Epithelial cell of proximal tubule (primary cell): ENCODE measurements around the gene CLEC12A. TPM values are rescaled to one million over a fixed set of nuclear protein-coding genes. Genes with fewer than 3 reads are reported as not detected.

ENCODE experiments used
- DNase-seq: peaks from one replicate; pipeline ENCODE4 v3.0.0-alpha.2; 2011; ENCODE audit warnings: low read depth
- H3K4me3 ChIP-seq: 2 replicates; pipeline ENCODE4 v1.5.1; 2011; ENCODE audit warnings: low read depth, mild to moderate bottlenecking, low read length
- total RNA-seq: library from RNA; depleted of rRNA; stranded (reverse); fragments of >200 nt; gene quantifications from 2 replicates; pipeline ENCODE4 v1.2.3, GENCODE V29; 2015
- TF ChIP-seq, protein P1 (sequence below): conservative IDR thresholded peaks from 2 replicates; pipeline ENCODE4 v1.5.1; 2012; ENCODE audit warnings: low read depth, mild to moderate bottlenecking, low read length

The CLEC12A gene
- total RNA-seq, 1 donor from 2014 or later, result not detected

DNA sequence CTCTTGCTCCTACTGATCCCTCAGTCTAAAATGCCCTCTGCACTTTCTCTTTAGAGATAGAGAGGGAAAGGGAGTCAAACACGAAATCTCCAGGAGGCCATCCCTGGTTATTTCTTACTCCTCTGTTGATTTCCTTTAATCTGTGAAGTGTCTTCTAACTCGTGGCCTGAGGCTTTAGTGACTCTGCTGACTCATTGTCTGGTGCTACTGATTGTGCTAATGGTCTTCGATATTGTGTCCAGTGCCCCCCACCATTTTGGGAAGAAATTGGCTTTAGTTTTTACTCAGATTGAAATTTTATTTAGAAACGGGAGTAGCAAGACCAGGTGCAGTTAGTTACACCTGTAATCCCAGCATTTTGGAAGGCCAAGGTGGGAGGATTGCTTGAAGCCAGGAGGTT, 60.1 kb downstream of the CLEC12A start:
- no peak for DNase-seq

DNA sequence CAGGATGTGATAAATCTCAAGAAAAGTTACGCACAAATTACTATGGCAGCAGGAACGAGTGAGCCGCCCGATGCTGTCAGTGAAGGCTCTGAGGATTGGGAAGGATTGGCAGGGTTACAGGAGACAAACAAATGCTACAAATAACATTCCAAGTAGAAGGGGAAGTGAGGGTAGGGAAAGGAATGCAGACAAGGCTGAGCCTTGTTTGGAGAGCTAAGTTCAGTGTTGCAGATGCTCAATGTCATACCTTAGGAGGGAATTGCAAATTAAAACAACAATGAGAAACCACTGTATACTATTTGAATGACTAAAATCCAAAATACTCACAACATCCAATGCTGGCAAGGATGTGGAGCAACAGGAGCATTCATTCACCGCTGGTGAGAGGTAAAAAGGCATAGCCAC, 60.6 kb downstream of the CLEC12A start:
- H3K4me3 ChIP-seq, result no peak overlapping the region
- TF ChIP-seq, protein P1, sequence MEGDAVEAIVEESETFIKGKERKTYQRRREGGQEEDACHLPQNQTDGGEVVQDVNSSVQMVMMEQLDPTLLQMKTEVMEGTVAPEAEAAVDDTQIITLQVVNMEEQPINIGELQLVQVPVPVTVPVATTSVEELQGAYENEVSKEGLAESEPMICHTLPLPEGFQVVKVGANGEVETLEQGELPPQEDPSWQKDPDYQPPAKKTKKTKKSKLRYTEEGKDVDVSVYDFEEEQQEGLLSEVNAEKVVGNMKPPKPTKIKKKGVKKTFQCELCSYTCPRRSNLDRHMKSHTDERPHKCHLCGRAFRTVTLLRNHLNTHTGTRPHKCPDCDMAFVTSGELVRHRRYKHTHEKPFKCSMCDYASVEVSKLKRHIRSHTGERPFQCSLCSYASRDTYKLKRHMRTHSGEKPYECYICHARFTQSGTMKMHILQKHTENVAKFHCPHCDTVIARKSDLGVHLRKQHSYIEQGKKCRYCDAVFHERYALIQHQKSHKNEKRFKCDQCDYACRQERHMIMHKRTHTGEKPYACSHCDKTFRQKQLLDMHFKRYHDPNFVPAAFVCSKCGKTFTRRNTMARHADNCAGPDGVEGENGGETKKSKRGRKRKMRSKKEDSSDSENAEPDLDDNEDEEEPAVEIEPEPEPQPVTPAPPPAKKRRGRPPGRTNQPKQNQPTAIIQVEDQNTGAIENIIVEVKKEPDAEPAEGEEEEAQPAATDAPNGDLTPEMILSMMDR, result no peak
- no peak for DNase-seq

More for the DNA sequence above, 60.1 kb downstream of the CLEC12A start:
- no peak overlapping the region for H3K4me3 ChIP-seq
- TF ChIP-seq, protein P1, result no peak

DNA sequence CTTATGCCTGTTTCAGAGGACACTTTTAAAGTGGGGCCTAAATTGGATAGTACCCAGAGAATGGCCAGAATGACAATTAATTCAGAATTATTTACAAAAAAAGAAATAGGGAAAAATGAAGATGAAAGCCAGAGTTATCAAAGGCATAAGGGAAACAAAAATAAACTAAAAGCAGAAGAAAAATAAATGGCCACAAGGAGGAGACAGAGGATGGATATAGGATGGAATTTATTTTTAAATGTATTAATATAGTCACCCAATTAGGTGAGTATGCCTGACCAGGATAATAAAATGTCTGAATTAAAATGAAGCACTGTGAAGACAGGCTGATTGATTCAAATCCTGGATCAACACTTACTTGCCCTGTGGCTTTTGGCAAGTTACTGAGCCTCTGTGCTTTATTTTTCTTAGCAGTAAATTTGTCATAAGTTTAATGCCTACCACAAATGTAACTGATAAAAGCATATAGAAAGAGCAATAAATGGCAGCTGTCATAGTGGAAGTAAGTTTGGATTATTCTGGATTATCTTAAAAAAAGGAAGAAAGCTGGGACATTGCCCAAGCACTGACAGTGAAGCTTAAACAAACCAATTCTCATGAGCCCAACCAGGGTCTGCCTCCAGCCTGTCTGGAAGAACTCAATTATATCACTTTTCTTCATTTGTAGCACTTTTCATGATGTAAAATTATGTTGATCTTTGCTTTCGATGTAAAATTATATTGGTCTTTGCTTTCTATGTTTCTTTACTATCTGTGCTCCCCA, 62.8 kb downstream of the CLEC12A start:
- H3K4me3 ChIP-seq, result no peak overlapping the region
- DNase-seq, result no peak
- TF ChIP-seq, protein P1, result peak; percentile 51

Other genes starting within 250 kb of the CLEC12A start
- gene CLECL1, start 238.3 kb upstream of the CLEC12A start, total RNA-seq, result not detected in 2 replicates
- gene CD69, start 210.5 kb upstream of the CLEC12A start, total RNA-seq, result 0.12 and 1.4 TPM in 2 replicates
- not detected in 2 replicates for gene KLRF1, start 143.9 kb upstream of the CLEC12A start, total RNA-seq
- gene CLEC2B, start 102.1 kb upstream of the CLEC12A start, total RNA-seq, result not detected in 2 replicates
- not detected in 2 replicates for gene KLRF2, start 89.9 kb upstream of the CLEC12A start, total RNA-seq
- not detected in 2 replicates for gene CLEC2A, start 39.0 kb upstream of the CLEC12A start, total RNA-seq
- gene CLEC1B, start 27.7 kb downstream of the CLEC12A start, total RNA-seq, result not detected in 2 replicates
- not detected in 2 replicates for gene CLEC12B, start 39.2 kb downstream of the CLEC12A start, total RNA-seq
- gene CLEC9A, start 59.3 kb downstream of the CLEC12A start, total RNA-seq, result not detected in 2 replicates
- gene CLEC1A, start 127.6 kb downstream of the CLEC12A start, total RNA-seq, result not detected in 2 replicates
- gene CLEC7A, start 158.8 kb downstream of the CLEC12A start, total RNA-seq, result not detected in 2 replicates
- gene OLR1, start 200.7 kb downstream of the CLEC12A start, total RNA-seq, result not detected in 2 replicates
- 0.43 TPM in 1 of 2 replicates, not detected in the other for gene TMEM52B, start 207.6 kb downstream of the CLEC12A start, total RNA-seq
- 20.7 and 42.3 TPM in 2 replicates for gene GABARAPL1, start 241.5 kb downstream of the CLEC12A start, total RNA-seq